AG08396 (cell line): ENCODE data around the gene TEX2.
"Not testable (repeated sequence)": the region's sequence is repeated elsewhere in the genome, so short reads cannot be mapped to it uniquely, and the experiment has no call there.

Experiments used
- DNase-seq: peaks from one replicate; pipeline ENCODE4 v3.0.0; 2012; ENCODE audit warnings: low spot score, mixed read lengths

TEX2 gene

DNA sequence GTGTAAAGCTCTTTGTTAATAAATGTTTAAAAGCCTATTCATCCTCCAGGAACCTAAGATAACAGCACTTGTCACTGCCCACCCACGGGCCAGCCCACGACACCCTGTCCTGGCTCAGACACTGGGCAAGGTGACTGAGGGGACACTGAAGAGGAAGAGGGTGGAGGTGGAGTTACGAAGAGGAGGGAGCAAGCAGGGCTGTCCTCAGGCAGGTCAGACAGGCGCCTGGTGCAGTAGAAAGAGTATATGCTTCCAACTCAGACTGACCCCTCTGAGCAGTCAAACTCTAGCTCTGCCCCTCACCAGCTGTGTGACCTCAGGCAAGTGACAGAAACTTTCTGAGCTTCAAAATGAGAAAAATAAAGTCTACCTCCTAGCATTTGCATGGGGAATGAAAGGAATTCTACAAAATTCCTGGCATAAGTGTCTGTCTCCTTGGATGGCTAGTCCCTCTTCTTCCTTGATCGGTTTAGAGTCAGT, 22.8 kb downstream of the TEX2 start:
- no peak for DNase-seq

DNA sequence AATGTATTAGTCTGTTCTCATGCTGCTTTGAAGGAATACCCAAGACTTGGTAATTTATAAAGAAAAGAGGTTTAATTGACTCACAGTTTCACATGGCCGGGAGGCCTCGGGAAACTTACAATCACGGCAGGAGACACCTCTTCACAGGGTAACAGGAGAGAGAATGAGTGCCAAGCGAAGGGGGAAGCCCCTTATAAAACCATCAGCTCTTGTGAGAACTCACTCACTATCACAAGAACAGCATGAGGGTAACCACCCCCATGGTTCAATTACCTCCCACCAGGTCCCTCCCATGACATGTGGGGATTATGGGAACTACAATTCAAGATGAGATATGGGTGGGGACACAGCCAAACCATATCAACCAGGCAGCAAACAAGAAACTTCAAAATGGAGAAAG, 24.6 kb downstream of the TEX2 start:
- not testable (repeated sequence) for DNase-seq

DNA sequence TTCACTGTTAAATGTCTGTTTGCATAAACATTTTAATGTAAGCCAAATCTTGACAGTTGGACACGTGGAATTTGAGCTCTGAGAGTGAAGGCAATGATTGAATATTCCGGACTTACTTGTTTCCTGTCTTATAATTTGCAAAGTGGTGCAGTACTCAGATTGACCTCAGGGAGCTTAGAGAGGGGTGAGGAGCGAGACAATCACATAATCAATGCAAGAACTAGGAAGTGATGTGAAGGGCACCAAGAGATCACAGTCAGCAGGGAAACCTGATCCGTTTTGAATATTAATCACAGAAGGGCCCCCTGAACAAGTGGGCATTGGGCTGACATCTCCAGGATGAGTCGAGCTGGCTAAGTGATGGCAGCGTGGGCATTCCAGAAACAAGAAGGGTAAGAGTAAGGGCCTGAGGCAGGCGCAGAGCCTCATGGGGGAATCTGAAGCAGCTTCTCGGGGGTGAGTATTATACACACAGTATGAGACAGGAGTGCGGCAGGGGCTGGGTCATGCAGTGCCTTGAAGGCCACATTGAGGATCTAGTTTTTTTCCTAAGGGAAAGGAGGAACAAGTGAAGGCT, 26.1 kb downstream of the TEX2 start:
- DNase-seq, result no peak

DNA sequence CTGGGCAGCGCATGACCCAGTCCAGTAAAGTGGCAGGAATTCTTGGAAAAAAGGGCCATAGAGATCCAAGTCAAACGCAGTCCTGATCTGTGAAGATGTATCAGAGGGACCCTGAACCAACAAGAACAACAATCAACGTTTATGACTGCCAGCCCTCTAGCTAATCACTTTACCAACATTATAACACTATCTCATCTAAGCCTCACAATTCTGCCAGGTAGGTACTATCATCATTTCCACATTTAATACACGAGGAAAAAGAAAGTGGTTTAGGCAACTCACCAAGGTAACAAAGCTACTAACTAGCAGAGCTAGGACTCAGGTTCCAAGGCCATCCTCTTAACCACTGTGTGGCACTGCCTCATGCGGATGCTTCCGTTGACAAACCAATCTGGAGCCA, 28.1 kb downstream of the TEX2 start:
- DNase-seq, result no peak

DNA sequence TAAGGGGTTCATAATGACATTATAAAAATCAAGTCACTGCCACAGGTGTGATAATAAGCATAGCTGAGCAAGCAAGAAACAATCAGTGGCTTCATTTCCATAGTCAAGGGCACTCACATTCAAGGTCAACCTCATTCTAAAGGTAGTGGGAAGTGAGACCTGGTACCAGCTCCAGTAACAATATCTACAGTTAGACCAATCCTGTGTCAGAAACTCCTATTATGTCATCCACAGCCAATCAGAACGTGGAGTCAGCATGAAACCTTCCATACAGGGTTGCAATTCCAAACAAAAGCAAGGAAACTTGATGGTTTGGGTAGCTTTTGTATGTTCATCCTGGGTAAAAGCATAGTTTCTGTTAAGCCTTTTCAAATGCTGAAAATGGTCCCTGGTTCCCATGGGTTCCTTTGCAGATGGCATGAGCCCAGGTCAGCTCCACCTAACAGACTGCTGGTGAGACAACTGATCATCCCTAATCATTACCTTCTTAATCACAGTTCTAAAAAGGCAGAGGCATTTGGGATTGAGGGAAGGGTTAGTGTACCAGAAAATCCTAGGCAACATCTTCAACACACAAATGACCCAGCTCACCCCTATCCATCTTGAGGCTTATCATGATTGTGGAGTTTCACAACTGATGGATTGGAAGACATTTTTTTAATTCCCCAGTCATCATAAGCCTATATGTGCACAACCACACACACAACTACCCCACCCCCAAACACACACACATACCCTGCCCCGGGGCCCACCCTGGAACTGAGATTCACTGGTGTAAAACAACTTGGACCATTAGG, 30.4 kb downstream of the TEX2 start:
- no peak for DNase-seq

DNA sequence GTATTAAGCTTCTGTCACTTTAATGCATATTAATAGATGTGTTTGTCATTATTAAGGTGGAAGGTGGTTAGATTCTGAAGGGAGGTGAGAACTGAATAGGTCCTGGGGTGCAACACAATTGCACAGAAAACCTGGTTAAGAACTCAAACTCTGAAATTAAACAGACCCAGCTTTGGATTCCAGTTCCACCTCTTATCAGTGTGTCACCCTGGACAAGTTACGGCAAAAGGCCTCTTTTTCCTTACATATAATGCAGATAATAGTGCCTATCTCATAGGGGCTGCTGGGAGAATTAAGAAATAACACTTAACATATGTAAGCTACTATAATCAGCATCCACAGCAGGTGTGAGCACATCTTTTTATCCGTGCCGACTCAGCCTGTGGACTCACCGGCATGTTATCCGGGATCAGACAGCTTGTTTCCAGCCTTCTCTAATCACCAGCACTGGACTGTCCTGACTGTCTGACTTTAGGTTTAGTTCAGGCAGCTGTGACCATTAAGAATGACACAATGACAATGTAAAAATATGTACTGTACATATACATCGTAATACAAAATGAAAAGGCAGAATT, 31.4 kb downstream of the TEX2 start:
- no peak for DNase-seq

DNA sequence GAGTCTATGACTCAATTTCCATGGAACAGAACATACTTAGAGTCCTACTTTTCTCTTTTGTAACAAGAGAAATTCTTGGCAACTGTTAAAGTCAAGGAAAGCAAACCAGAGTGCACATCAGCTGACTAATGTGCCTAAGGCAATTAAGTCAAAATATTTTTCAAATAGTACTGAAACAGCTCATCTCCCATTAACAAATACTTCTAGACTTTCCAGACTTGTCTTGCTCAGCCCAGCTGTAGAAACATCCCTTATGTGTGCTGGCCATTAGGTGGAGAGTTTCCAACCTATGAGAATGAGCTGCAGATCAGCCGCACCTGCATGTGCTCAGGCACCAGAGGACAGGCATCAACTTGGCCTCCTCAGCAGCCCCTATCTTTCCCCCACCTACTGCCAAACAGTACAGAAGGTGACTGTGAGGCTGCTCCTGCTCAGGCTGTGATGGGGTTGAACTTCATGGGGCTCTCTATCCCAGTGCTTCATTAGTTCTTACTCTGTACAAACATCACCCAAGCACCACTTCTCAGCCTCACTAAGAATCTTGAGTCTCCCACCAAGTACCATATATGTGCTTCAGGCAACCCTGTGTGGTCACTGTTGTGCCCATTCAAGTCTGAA, 32.2 kb downstream of the TEX2 start:
- DNase-seq, result peak; percentile 73

DNA sequence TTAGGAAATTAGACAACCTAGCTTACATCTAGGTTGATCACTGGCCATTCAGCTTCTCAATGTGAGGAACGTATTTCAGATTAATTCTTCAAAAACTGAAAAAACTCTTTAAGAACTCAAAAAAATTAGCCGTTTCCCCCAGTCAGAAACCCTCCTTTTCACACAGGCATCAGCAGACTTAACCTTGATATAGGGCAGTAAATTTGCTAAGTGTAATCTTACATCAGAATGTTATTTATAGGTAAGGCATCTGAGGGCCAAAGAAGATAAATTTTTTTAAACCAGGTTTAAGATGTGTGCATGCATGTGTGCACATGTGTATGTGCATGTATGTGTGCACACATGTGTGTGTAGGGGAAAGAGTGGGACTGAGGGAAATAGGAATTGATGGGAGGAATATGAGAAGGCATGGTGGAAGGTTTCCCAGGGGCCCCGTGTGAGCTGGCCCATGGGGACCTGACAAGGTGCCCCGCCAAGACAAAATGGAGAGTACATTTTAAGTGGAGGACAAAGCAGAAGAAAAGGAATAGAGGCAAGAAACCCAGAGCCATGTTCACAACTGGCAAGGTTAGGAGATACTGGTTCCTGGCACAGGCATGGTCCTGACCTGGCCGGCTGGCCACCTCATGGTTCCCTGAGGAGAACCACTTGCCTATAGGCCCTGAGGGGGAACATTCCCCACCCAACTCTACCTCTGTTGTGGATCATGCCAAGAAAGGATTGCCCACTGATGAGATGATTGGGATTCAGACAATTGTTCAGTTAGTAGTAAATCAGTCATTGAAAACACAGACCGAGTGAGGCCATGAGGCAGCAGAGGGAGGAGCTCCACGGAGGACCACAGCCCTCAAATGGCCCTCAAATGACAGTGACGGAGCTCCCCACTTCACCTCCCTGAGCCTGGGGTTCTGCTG, 33.0 kb downstream of the TEX2 start:
- DNase-seq, result no peak

DNA sequence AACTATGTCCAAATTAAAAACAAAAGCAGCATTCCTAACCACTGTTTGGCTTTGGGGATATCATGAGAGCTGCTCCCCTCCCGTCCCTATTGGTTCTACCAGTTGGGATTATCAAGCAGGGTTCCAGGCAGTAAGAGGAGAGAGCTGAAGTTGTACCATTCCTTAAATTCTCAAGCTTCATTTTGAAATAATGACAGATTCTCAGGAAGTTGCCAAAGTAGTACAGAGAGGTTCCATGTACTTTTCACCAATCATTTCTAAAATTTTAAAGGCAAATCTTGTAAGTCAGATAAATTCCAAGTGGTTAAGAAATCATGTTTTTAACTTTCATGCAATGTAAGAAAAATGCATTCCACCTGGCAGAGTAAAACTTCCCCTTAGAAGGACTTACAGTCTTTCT, 36.9 kb downstream of the TEX2 start:
- no peak for DNase-seq

DNA sequence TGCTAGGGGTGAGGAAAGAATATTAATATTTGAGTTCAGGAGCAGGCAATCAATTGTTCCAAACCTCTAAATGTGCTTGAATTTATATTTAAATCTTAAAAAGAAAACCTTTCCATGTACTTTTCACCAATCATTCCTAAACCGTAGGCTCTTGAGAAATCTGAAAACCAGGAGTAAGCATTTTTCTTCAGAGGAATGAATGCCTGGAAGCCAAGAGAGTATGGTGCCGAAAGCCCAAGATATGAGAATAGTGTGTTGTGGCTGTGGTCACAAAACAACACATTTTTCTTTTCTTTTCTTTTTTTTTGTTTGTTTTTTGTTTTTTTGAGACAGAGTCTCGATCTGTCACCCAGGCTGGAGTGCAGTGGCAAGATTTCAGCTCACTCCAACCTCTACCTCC, 37.6 kb downstream of the TEX2 start:
- no peak for DNase-seq

DNA sequence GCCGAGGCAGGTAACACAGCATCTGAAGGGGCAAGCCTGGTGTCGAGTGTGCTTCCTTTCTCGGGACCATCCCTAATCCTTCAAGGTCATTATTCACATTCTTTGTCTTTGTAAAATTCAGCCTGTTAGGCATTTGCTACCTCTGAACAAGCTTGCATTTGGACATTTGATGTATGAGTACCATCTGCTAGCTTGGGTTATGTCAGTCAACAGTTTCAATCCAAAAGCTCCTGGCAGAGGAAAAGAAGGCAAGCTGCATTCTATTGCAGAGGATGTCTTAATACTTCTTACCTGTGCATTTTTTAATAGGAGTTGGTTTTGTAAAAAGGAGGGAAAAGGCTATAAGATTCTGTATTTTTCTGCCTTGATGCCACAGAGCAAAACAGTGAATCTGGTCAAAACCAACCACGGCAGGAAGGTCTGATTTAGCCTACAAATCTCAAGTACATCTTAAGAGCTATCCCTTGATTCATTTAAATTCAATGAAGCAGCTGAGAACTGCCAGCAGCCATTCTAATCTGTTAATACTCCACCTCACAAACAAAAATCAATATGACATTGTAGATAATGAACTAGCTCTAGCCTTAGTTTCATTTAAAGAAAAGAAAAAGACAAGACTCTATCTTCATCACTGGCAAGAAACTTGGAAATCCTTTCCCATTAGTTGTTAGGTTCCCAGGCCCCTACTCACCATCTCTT, 39.0 kb downstream of the TEX2 start:
- no peak for DNase-seq

DNA sequence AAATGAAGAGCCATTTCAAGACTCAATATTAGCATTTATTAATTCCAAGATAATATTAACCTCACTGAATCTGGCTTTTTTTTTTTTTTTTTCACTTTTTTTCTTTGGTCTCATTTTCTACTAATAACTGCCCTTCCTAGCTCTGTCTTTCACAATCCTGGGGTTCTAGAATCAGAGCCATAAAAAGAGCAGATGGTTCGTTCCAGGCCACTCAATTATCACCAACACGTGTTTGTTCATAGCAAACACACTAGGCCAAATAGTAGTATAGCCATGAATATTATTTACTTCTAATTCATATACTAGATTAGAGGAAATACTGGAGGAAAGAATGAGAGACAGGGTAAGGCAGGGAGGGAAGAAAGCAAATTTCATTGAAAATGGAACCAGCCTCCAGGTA, 39.8 kb downstream of the TEX2 start:
- no peak for DNase-seq

DNA sequence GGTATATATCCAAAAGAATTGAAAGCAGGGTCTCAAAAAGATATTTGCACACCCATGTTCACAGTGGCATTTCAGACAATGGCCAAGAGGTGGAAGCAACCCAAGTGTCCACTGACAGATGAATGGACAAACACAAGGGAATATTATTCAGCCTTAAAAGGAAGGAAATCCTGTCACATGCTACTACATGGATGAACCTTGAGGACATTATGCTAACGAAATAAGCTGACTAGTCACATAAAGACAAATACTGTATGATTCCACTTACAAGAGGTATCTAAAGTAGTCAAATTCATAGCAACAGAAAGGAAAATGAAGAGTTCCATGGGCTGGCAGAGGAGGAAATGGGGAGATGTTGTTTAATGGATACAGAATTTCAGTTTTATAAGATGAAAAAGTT, 41.4 kb downstream of the TEX2 start:
- DNase-seq, result no peak

DNA sequence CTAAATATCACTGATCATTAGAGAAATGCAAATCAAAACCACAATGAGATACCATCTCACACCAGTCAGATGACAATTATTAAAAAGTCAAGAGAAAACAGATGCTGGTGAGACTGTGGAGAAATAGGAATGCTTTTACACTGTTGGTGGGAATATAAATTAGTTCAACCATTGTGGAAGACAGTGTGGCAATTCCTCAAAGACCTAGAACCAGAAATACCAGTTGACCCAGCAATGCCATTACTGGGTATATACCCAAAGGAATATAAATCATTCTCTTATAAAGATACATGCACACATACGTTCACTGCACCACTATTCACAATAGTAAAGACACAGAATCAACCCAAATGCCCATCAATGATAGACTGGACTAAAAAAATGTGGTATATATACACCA, 42.5 kb downstream of the TEX2 start:
- DNase-seq, result not testable (repeated sequence)

DNA sequence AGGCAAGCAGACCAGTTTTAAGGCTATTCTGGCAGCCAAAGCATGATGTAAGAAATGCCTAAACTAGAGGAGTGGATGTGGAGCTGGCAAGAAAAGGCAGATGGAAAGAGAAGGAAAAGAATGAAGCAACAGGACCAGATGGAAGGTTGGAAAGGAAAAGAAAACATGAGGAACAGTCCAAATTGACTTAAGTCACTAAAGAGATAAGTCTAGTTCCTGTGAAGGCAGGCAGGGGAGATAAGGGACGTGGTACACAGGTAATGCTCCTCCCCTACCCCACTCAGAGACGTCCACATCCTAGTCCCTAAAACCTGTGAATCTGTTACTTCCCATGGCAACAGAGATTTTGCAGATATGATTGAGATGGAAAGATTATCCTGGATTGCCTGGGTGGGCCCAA, 43.5 kb downstream of the TEX2 start:
- no peak for DNase-seq

DNA sequence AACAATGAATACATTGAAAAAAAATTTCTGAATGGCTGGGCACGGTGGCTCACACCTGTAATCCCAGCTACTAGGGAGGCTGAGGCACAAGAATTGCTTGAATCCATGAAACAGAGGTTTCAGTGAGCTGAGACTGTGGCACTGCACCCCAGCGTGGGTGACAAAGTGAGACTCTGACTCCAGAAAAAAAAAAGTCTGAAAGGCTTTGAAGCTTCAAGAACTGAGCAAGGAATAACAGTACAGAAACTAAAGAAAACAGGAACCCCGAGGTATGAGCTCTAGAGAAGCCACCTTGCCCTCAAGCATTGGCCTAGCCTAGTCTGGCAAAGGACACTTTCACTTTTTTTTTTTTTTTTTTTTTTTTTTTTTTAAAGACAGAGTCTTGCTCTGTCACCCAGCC, 45.0 kb downstream of the TEX2 start:
- DNase-seq, result no peak

DNA sequence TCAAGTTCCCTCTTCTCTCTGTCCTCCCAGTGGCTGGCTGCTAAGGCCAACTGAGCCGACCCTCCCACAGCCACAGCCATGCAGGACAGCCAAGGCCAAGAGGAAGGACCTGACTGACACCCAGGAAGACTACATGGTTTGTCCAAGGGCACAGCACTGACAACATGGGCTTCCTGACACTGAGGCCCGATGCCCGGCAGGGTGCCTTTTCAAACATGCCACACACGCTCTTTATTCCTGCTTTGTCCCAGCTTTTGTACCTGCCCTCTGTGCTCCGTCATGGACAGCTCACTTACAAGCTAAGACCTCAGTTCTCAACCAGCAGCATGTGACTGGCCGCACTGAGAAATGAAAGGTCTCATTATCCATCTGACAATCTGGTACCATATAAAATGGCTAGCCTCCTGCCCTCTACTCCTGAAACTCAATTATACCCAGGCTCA, 45.8 kb downstream of the TEX2 start:
- no peak for DNase-seq

DNA sequence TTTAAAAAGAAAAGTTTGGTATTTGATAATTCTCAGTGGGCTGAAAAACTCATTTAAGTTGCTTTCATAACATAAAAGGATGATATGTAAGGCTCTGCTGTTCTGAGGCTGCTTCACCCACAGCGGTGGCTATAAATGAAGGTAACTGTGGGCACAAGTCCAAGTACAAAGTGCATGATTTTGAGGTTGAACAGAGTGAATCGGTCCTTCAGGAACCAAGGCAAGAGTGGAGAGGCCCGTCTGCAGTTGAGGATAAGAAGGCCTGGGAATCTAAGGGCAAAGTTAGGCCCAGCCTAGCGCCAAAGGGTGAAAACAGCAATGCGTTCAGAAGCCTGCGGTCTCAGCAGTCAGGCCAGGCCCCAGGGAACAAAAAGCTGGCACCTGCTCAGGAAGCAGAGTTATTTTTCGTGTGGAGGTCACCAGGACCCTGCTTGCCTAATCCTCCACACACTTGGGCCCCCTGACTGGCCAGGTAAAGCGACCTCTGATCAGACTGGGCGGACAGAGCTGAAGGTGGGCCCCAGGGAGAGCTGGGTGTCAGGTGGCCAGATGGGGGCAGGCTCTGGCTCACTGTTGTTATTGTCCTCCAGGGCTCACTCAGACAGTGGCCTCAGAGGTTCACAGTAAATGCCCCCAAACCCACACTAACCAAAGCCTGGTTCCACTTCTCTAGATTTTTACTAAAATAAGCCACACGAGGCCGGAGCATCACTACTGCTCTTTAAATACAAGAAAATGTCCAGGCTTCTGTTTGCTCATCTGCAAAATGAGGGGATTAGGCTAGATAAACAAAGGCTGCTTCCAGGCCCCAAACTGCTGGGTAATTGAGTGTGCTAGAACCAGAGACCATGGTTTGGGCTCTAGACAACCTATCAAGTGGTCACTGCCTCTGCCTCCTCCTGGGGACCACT, 46.5 kb downstream of the TEX2 start:
- DNase-seq, result no peak

DNA sequence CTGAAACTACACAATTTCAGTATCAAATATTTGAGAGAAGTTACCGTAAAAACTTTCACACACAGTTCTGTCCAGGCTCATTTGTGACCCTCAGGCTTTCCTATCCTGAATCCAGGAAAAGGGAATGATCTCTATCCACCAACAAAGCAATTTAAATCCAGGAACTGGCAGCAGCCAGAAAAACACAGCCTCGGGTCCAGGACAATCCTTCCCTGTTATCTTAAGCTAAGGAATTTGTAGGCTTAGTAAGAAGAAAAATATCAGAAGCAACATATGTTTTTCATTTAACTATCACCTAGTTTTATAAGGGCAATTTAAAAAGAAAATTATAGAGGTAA, 47.1 kb downstream of the TEX2 start:
- no peak for DNase-seq

DNA sequence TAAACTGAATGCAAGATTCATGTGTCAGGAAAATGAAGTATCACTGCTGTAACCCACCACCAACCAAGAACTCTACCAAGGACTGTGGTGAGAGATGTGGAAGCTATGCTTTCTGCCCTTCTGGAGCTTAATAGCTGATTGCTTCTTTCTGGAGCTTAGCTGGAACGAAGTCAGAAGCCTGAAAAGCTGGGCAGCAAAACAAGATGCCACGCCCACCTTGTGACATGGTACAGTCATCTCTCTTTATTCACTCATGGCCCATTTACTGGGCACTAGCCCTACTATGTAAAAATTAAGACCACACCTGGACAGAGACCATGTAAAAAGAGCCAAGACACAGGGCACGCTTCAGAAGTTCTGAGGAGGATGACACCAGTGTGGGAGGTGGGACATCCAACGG, 48.1 kb downstream of the TEX2 start:
- no peak for DNase-seq
